Endothelial cell of umbilical vein (primary cell): ENCODE results near the gene RNF150.

Experiments
- CTCF ChIP-seq, 2 donors: IDR thresholded peaks; 1 replicate in 1 of 2; 2 replicates in 1 of 2; pipeline ENCODE4 v1.5.1; 2011; ENCODE audit warnings: low read length in 2 of 2, mild to moderate bottlenecking in 2 of 2, moderate library complexity in 2 of 2, control low read depth in 1 of 2, inconsistent platforms in 1 of 2, low read depth in 1 of 2; ENCODE audit not compliant: insufficient read depth in 1 of 2; ENCODE audit errors: extremely low read depth in 1 of 2
- JUN ChIP-seq: IDR thresholded peaks from 2 replicates; pipeline ENCODE4 v1.6.1; 2011; ENCODE audit warnings: borderline replicate concordance, low read depth; ENCODE audit not compliant: insufficient read length, insufficient read depth
- POLR2A ChIP-seq: IDR thresholded peaks from 2 replicates; pipeline ENCODE4 v1.6.1; 2012; ENCODE audit warnings: low read depth, mild to moderate bottlenecking, control low read depth, low read length
- POLR2AphosphoS5 ChIP-seq: IDR thresholded peaks from 2 replicates; pipeline ENCODE4 v1.6.1; 2012; ENCODE audit warnings: low read depth, mild to moderate bottlenecking, control low read depth, low read length, moderate library complexity; ENCODE audit not compliant: insufficient read depth

GRCh38 chr4:140969296-140969695 lies 164.0 kb downstream of the RNF150 start:
- TF ChIP-seq CTCF (IDR thresholded peaks at IDR 0.05; ENCODE audit: extremely low read depth in 1 of 2, insufficient read depth in 1 of 2, low read depth in 1 of 2, low read length in 2 of 2), result no peak
- TF ChIP-seq POLR2AphosphoS5, result no peak
- no peak for TF ChIP-seq JUN
- no peak for TF ChIP-seq POLR2A
